MM.1S (cell line): ENCODE results near the gene TMPRSS5.

Source experiments
- CTCF ChIP-seq: fragments of 300-600 bp; sonication (generic); IDR thresholded peaks from 2 replicates; pipeline ENCODE4 v1.5.1; 2016; ENCODE audit warnings: antibody characterized with exemption, low read length, mixed read lengths
- EZH2phosphoT487 ChIP-seq: fragments of 300-600 bp; sonication (generic); IDR thresholded peaks from 2 replicates; pipeline ENCODE4 v1.6.1; 2018; ENCODE audit warnings: antibody characterized with exemption, low read length

GRCh38 chr11:113697756-113698407, 8.2 kb downstream of the TMPRSS5 start:
- TF ChIP-seq CTCF (no peak), EZH2phosphoT487 (no peak)
